CMK (cell line): ENCODE measurements around the gene HES6.

Experiments
- DNase-seq: peaks from one replicate; pipeline ENCODE4 v3.0.0-alpha.2; 2010; ENCODE audit warnings: low read depth

The HES6 gene

GRCh38 chr2:238254095-238254723, 14.4 kb upstream of the HES6 start:
- DNase-seq, result no peak

GRCh38 chr2:238252766-238253630, 13.2 kb upstream of the HES6 start:
- no peak for DNase-seq

DNA sequence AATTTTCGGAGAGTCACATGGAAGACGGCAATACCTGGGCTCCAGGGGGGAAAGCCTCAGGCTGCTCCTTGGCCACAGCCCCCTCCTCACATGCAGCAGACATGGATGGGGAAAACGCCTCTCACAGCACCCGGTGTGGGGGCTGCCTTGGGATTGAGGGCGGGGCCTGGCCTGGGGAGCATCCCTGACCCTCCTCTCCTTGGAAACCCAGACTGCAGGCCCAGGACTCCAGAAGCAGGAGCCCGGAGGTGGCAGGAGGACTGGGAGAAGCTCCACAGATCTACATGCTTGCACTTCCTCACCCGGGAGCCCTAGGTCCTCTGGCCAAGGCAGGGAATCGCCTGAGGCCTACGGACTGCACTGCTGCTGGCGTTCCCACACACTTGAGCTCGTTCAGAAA, 12.1 kb upstream of the HES6 start:
- no peak for DNase-seq

DNA sequence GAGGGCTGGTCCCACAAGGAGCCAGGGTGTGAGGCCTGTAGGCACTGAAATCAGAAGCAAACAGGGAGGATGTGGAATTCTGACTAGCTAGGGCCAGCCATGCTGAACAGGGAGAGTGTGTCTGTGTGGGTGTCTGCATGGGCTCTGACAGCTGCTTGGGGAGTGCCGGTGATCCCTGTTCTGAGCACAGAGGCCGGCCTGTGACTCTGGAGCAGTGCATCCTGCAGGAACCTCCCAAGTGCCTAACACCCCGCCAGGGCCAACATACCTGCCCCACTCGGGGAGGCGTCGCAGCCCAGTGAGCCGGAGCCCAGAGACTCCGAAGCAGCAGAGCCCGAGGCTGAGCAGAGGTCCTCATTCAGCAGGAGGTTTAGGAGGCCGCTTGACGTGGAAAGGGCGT, 11.5 kb upstream of the HES6 start:
- no peak for DNase-seq

DNA sequence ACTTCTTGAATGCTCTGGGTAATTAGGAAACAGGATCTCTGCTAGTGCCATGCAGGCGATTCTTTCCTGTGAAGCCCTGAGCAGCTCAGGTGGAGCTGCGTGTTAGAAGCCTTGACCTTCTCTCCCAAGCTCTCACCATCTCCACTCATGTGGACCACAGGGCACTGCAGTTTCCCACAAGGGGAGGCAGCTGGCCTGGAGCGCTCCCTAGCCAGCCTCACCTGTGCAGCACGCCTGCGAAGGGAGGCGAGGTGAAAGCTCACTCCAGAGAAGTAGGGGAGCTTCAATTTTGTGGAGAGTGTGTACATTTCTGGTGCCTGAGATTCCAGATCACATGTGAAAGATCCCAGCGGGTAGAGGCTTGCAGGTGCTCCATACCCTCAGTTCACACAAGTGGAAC, 11.1 kb upstream of the HES6 start:
- no peak for DNase-seq

GRCh38 chr2:238247841-238248453, 8.1 kb upstream of the HES6 start:
- no peak for DNase-seq

- no peak for DNase-seq
Measured at GRCh38 chr2:238247002-238247822, 7.4 kb upstream of the HES6 start.

DNA sequence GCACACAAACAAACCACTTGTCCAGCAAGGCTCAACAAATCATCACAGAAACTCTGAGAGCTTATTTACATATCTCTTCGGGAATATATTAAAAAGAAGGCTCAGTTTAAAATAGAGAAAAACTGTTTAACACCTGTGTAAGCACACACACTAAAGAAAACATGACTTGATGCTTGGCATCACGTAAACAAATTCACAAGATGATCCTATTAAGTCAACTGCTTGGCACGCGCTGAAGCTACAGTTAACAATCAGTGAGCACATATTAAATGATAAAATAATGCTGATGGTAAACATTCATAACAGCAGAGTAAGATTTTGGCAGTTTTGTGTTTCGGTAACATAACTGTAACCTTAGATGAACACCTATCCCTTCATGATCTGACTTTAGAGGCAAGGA, 4.3 kb upstream of the HES6 start:
- DNase-seq, result no peak

GRCh38 chr2:238243496-238244076, 3.7 kb upstream of the HES6 start:
- DNase-seq, result no peak

GRCh38 chr2:238242731-238243495, 3.1 kb upstream of the HES6 start:
- DNase-seq, result no peak

DNA sequence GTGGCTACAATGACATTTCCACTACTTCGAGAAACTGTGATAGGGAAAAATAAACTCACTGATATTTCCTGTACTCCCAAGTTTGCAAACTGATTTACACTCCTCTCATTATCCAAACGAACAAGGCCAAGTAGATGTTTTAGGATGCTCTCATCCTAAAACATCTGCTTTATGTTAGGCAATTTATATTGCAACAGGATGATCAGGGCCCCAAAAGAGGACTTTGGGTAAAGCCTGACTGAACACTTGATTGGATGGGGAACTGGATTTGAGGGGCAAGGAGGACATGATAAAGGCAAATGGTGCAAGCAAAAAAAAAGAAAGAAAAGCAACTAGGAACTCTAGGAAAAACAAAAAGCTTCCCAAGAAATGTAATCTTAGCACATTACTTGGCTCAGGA, 2.1 kb upstream of the HES6 start:
- DNase-seq, result no peak

DNA sequence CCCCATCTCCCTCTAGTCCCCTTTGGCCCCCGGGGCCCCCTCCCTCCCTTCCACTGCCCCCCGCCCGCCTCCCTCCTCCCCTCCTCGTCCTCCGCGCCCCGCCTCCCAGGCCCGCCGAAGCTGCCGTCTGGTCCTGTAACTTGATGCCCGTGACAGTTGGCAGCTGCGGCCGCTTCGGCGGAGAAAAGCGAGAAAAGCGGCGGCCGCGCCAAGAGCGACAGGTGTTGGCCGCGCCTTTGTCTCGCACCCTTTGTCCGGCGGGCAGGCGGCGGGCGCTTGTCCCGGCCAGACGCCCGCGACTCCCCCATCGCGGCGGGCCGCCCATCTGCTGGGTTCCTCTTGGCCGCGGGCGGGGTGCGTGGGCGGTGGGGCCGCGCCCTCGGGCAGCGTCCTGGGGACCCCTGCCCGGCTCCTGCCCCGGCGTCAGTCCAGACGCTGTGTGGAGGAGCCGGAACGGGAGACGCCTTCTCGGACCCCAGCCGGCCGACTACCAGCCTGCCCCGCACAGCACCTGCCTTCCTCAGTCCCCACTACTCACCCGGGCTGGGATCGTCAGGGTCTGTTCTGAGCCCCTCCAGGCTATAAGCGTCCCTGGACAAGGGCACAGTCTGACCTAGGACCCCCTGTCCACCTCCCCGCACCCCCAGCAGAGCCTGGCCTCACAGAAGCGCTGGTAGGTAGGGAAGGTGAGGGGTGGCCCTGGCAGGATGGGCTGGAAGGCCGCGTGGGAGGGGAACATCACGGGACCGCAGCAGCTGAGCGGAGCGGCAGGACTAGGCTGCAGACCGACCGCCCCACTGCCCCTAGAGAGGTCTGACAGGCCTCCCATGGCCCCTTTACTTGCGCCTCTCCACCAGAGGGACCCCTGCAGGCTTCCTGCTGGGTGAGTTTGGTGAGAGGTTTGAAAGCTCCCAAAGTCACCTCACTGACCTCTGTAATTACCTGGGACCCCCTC, 1.2 kb upstream of the HES6 start:
- DNase-seq, result no peak

DNA sequence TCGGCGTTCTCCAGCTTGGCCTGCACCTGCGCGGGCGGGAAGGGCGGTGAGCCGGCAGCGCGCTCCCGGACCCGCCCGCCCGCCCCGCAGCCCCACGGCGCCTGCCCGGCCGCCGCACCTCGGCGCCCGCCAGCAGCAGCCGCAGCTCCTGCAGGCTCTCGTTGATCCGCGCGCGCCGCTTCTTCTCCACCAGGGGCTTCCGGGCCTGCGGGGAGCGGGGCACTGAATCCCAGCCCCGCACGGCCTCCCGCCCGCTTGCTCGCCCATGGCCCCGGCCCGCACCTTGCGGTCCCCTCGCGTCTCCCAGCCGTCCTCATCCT, 335 bp downstream of the HES6 start:
- no peak for DNase-seq

DNA sequence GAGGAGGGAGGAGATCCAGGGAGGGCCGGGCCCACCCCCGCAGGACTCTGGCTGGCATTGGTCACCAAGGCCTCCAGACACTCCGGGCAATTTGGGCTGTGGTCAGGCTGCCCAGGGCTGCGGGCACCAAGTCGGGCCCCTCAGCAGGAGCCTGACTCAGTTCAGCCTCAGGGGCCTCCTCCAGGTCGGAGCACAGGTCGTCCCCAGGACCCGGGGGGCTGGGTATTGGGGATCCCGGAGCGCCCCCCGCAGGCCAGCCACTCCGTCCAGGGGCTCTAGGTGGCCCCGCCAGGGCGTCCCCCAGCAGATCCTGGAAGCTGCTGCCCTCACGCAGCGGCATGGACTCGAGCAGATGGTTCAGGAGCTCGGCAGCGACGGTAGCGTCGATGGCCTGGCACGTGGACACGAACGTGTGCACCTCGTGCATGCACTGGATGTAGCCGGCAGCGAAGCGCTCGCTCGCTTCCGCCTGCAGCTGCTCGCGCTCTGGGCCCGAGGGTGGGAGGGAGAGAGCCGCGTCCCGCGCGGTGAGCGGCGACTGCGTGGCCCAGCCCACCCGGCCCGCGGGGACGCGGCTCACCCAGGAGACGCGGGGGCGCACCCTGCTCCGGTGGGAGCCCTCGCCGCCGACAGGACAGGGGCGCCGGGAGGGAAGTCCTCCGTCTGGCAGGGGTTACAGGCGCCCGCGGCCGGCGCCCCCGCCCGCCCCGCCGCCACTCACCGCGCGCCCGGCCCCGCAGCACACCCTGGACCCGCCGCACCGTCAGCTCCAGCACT, 884 bp downstream of the HES6 start:
- no peak for DNase-seq

DNA sequence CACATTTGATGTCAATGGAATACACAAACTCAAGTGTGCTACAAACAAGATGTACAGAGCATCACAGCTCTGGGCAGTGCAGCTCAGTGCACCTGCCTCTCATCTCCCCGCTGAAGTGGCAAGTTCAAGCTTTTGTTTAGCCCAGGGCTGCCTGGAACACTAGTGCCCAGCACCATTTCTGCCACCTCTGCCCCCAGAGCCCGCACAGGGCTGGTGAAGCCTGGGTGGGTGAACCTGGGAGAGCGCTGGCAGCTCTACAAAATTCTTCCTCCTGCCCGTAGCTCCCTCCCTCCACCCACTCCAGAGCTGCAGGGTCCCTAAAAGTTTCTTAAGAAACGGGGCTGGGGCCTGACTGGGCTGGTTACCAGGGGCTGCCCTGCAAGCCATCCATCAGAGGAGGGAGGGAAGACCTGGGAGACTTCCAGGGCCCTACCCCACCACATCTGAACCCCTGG, 1.5 kb downstream of the HES6 start:
- no peak for DNase-seq

DNA sequence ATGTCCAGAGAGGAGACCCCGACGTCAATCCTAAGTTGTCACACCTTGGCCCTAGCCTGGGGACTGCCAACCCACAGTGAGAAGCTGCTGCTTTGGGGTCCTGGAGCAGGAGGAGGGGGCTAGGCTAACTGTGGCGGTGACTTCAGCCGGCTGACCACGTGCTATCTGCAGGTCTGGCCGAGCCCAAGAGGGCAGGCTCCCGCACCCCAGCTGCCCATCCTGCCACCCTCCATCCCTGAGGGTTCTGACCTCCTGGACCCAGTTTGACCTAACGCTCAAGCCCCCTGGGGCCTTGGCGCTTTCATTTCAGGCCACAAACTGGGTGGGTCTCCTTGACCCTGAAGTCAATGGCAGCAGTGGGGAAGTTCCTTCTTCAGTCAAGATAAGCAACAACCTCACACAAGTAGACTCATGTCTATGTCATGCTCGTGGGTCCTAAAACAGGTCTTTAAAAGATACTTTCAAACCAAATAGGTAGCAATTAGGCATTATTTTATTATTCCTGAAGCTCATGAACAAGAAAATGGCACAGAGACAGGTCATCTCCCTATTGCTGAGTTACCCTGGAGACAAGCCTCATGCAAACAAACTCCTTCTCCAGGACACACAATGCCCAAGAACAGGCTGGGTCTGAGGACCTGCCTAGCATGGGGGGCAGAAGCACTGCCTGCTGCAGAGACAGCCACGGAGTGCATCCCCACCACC, 2.3 kb downstream of the HES6 start:
- DNase-seq, result no peak

DNA sequence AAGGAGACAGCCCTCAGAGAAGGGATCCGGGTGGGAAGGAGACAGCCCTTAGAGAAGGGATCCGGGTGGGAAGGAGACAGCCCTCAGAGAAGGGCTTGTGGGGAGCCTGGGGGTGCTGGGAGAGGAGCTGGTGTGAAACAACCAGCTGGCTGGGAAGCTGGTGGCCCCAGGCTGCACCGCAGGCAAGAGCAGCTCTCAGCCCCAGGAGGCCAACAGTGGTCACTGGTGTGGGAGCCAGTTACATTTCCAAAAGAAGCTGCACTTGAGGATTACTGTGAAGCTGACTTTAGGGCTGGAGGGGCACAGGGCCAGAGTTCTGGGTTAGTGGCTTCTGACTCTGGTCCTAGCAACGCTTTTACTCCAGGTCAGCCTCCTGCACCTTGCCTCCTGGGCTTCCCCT, 3.3 kb downstream of the HES6 start:
- no peak for DNase-seq

DNA sequence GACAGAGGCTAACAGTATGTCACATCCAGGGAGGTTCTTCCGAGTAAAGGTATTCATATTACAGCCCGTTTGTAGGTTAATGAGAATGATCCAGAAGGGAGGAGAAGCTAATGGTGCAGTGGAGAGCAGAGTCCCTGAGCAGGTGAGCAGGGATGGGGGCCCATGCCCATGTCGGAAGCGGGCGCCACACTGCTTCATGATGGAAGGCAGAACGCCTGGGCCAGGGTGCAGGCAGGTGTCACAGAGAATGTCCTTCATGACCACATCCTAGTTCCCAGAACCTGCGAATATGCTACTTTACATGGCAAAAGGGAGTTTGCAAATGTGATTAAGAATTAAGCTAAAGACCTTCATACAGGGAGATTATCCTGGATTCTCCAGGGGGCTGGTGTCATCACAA, 4.0 kb downstream of the HES6 start:
- no peak for DNase-seq

DNA sequence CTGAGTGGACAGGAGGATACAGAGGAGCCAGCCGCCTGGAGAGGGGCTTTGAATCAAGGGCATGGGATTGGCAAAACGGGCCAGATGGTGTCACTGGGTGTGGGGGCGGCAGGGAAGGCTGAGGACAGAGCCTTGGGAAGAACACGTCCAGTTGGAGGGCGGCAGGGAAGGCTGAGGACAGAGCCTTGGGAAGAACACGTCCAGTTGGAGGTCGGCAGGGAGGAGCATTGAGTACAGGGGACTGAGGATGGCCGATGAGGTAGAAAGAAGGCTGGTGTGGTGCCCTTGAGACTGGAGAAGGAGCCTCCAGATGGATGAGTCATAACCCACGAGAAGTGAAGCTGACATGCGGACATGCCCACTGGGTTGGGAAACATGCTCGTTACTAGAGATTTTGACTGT, 4.5 kb downstream of the HES6 start:
- DNase-seq, result no peak
